Activated naive CD4-positive, alpha-beta T cell treated with Interleukin-2 at 50 U/mL for 16 hours (primary cell): Measurements from ENCODE around the gene TAS2R46.
"Not testable (repeated sequence)": the region's sequence is repeated elsewhere in the genome, so short reads cannot be mapped to it uniquely, and the experiment has no call there.

ENCODE experiments used
- DNase-seq: peaks from one replicate; pipeline ENCODE4 v3.0.0-alpha.2; 2020

Gene TAS2R46

GRCh38 chr12:11062194-11062593 is at the start of gene TAS2R46:
Gene TAS2R46 (minus strand): TSS chr12:11062294. CDS start chr12:11062294, 0 bp downstream.
- not testable (repeated sequence) for DNase-seq

- DNase-seq = not testable (repeated sequence)
These were observed 49.1 kb upstream of the TAS2R46 start for GRCh38 chr12:11111213-11111612.

GRCh38 chr12:11108862-11109261 is 46.8 kb upstream of the TAS2R46 start:
- DNase-seq = no peak

- no peak for DNase-seq
These were observed 45.6 kb upstream of the TAS2R46 start for GRCh38 chr12:11107719-11108118.

GRCh38 chr12:11106288-11106687 is 44.2 kb upstream of the TAS2R46 start:
- DNase-seq = no peak

GRCh38 chr12:11105546-11105945 is 43.5 kb upstream of the TAS2R46 start:
- DNase-seq = no peak

GRCh38 chr12:11094910-11095309 is 32.8 kb upstream of the TAS2R46 start:
- DNase-seq = not testable (repeated sequence)

GRCh38 chr12:11092128-11092527 is 30.0 kb upstream of the TAS2R46 start, which contains the start of gene TAS2R43:
Gene TAS2R43 (minus strand): TSS chr12:11092313. CDS start chr12:11092229, 84 bp downstream.
- no peak for DNase-seq

- DNase-seq = no peak
These were observed 27.2 kb upstream of the TAS2R46 start for GRCh38 chr12:11089246-11089645.

GRCh38 chr12:11085419-11085818 is 23.3 kb upstream of the TAS2R46 start:
- DNase-seq = peak; percentile 24

- DNase-seq = no peak
These were observed 19.9 kb upstream of the TAS2R46 start for GRCh38 chr12:11081987-11082386.

GRCh38 chr12:11078246-11078645 is 16.2 kb upstream of the TAS2R46 start:
- DNase-seq = no peak

- DNase-seq = no peak
These were observed 13.5 kb upstream of the TAS2R46 start for GRCh38 chr12:11075642-11076041.

- no peak for DNase-seq
These were observed 9.3 kb upstream of the TAS2R46 start for GRCh38 chr12:11071414-11071813.

GRCh38 chr12:11070999-11071398 is 8.9 kb upstream of the TAS2R46 start:
- no peak for DNase-seq

- DNase-seq = no peak
These were observed 7.8 kb upstream of the TAS2R46 start for GRCh38 chr12:11069854-11070365.

- no peak for DNase-seq
These were observed 5.4 kb upstream of the TAS2R46 start for GRCh38 chr12:11067514-11067913.

GRCh38 chr12:11059784-11060183 is 2.3 kb downstream of the TAS2R46 start:
- no peak for DNase-seq

GRCh38 chr12:11059041-11059440 is 3.1 kb downstream of the TAS2R46 start:
- no peak for DNase-seq

- DNase-seq = no peak
These were observed 6.8 kb downstream of the TAS2R46 start for GRCh38 chr12:11055306-11055705.

- DNase-seq = not testable (repeated sequence)
These were observed 12.1 kb downstream of the TAS2R46 start for GRCh38 chr12:11049806-11050531.

GRCh38 chr12:11041366-11041765 is 20.7 kb downstream of the TAS2R46 start:
- not testable (repeated sequence) for DNase-seq

GRCh38 chr12:11040162-11040561 is 21.9 kb downstream of the TAS2R46 start:
- no peak for DNase-seq

- no peak for DNase-seq
These were observed 22.9 kb downstream of the TAS2R46 start for GRCh38 chr12:11039171-11039570.

GRCh38 chr12:11033959-11034358 is 28.1 kb downstream of the TAS2R46 start:
- DNase-seq = not testable (repeated sequence)
